SK-N-SH treated with all-trans-retinoic acid at 6 μM for 48 hours (cell line): ENCODE results near the gene ABCC11.
"Not testable (repeated sequence)": the region's sequence is repeated elsewhere in the genome, so short reads cannot be mapped to it uniquely, and the experiment has no call there.

Experiments used
- CSDC2 ChIP-seq: fragments of 250-450 bp; sonication (Bioruptor Pico); IDR thresholded peaks from 2 replicates; pipeline ENCODE4 v1.5.0; 2020; ENCODE audit warnings: mild to moderate bottlenecking, moderate library complexity
- ISL1 ChIP-seq: fragments of 250-450 bp; sonication (Bioruptor Pico); IDR thresholded peaks from 2 replicates; pipeline ENCODE4 v2.1.2; 2022; ENCODE audit warnings: mild to moderate bottlenecking, moderate library complexity
- TOX ChIP-seq: fragments of 250-450 bp; sonication (Bioruptor Pico); IDR thresholded peaks from 2 replicates; pipeline ENCODE4 v1.8.0; 2021; ENCODE audit warnings: mild to moderate bottlenecking, moderate library complexity, borderline replicate concordance
- ZFP3 ChIP-seq: fragments of 250-450 bp; sonication (Bioruptor Pico); IDR thresholded peaks from 2 replicates; pipeline ENCODE4 v1.5.0; 2020; ENCODE audit warnings: mild to moderate bottlenecking, moderate library complexity
- ZNF70 ChIP-seq: fragments of 450-650 bp; formaldehyde crosslinking; IDR thresholded peaks from 2 replicates; pipeline ENCODE4 v1.5.0; 2020; ENCODE audit warnings: mild to moderate bottlenecking, moderate library complexity
- TF ChIP-seq, protein P1 (sequence below): fragments of 250-450 bp; sonication (Bioruptor Pico); IDR thresholded peaks from 2 replicates; pipeline ENCODE4 v1.5.0; 2020; ENCODE audit warnings: mild to moderate bottlenecking, moderate library complexity

GRCh38 chr16:48166617-48167016 lies 80.7 kb downstream of the ABCC11 start:
- TF ChIP-seq, protein P1, sequence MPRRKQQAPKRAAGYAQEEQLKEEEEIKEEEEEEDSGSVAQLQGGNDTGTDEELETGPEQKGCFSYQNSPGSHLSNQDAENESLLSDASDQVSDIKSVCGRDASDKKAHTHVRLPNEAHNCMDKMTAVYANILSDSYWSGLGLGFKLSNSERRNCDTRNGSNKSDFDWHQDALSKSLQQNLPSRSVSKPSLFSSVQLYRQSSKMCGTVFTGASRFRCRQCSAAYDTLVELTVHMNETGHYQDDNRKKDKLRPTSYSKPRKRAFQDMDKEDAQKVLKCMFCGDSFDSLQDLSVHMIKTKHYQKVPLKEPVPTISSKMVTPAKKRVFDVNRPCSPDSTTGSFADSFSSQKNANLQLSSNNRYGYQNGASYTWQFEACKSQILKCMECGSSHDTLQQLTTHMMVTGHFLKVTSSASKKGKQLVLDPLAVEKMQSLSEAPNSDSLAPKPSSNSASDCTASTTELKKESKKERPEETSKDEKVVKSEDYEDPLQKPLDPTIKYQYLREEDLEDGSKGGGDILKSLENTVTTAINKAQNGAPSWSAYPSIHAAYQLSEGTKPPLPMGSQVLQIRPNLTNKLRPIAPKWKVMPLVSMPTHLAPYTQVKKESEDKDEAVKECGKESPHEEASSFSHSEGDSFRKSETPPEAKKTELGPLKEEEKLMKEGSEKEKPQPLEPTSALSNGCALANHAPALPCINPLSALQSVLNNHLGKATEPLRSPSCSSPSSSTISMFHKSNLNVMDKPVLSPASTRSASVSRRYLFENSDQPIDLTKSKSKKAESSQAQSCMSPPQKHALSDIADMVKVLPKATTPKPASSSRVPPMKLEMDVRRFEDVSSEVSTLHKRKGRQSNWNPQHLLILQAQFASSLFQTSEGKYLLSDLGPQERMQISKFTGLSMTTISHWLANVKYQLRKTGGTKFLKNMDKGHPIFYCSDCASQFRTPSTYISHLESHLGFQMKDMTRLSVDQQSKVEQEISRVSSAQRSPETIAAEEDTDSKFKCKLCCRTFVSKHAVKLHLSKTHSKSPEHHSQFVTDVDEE (CRISPR knock-in tag) = not testable (repeated sequence)
- not testable (repeated sequence) for TF ChIP-seq TOX, ZNF70, CSDC2, ISL1, ZFP3 (CRISPR knock-in tag)
